NCI-H2171 (cell line): ENCODE data around the gene ALK.

Experiments
- DNase-seq: peaks from one replicate; lab custom pipeline; 2025; lab: John Stamatoyannopoulos, UW

Gene ALK

GRCh38 chr2:29902356-29902755 lies 19.0 kb downstream of the ALK start:
- DNase-seq, result no peak

DNA sequence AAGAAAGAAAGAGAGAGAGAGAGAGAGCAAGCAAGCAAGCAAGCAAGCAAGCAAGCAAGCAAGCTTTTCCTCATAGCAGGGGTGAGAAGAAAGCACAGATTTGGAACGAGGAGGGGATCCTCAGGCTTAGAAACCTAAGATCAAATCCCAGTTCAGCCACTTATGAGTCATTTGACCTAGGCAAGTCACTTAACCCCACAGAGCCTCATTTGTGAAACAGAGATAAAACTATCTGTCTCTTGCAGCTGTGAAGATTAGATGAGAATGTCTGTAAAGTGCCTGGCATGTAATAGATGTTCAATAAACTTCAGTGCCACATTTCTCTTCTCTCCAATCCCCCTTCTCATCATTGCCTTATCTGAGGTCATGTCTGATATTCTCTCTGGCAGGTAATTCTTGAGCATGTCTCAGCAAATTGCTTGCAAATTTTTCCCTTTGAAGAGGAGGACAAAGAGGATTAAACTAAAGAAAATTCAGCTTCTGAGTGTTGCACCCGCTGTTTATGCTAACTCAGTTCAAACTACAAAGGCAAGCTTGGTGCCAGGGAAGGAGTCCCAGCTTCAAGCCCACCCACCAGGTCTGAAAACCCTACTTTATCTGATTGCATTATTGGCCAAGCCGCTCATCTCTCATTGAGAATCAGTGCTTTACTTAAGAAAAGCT lies 20.3 kb downstream of the ALK start:
- DNase-seq, result no peak

- no peak for DNase-seq
Observed at GRCh38 chr2:29898999-29899398, 22.4 kb downstream of the ALK start.

- no peak for DNase-seq
Observed at GRCh38 chr2:29894822-29895614, 26.4 kb downstream of the ALK start.

DNA sequence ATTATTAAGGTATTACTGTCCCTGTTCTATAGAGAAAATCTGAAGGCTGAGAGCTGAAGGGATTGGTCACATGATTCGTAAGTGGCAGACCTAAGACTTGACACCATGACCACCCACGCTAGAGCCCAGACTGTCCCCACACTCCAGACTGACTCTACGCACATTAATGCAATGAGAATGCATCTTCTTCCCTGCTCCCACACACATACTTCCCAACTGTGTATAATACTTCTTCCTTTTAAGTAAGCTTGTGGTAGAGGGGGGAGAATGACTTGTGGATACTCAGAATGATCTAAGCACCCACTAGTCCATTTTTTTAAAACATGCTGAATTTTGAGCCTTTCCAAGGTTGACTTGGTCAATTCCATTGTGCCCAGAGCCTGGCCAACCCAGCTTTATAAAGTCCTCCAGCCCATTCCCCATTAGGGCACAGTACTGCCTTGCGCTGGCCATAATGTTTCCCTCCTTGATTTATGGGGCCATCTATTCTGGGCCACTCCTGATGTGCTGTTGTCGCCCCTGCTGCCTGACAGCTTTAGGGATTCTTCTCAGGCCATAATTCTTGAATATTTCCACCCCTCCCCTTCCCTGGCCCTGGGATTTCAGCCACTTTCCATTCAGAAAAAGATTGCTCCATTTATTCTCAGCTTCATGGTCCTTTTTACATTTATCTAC lies 28.7 kb downstream of the ALK start:
- no peak for DNase-seq

- DNase-seq, result no peak
Observed at GRCh38 chr2:29881089-29881730, 40.2 kb downstream of the ALK start.

GRCh38 chr2:29880084-29880483 lies 41.3 kb downstream of the ALK start:
- DNase-seq, result no peak

DNA sequence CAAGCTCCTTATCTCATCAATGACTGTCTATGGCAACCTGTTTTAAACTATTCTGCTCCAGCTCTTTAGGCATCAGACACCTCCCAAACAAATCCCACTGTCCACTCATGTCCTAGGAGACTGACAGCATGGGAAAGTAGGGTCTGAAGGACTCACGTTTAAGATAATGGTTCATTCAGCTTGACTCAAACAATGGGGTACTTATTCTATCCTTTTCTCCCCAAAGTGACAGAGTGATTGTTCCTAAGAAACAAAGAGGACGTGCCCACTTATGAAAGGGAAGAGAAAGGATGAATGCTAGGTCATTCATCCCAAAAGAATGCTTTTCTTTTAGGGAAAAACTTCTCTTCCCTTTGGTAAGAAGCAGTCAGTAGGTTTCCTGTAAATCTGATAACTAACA lies 41.9 kb downstream of the ALK start:
- no peak for DNase-seq

GRCh38 chr2:29878898-29879297 lies 42.5 kb downstream of the ALK start:
- DNase-seq, result no peak

- no peak for DNase-seq
Observed at GRCh38 chr2:29876374-29876773, 45.0 kb downstream of the ALK start.

DNA sequence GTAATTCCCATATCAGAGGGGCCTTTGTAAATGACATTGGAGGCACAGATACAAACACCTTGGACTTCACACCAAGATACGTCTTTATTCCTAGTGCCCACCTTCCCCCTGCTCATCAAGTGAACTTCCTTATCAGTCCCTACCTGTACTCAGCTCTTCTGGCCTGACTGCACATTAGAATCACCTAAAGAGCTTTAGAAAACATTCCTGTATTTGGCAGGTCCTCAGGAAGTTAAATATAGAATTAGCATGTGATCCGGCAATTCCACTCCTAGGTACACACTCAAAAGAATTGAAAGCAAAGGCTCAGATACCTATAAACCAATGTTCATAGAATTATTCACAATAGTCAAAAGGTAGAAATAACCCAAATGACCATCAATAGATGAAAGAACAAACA lies 46.6 kb downstream of the ALK start:
- no peak for DNase-seq

- DNase-seq, result no peak
Observed at GRCh38 chr2:29872870-29873269, 48.5 kb downstream of the ALK start.

GRCh38 chr2:29871541-29871940 lies 49.8 kb downstream of the ALK start:
- DNase-seq, result no peak

- no peak for DNase-seq
Observed at GRCh38 chr2:29865512-29865911, 55.9 kb downstream of the ALK start.

- no peak for DNase-seq
Observed at GRCh38 chr2:29864988-29865387, 56.4 kb downstream of the ALK start.

- DNase-seq, result no peak
Observed at GRCh38 chr2:29855924-29856639, 65.3 kb downstream of the ALK start.

DNA sequence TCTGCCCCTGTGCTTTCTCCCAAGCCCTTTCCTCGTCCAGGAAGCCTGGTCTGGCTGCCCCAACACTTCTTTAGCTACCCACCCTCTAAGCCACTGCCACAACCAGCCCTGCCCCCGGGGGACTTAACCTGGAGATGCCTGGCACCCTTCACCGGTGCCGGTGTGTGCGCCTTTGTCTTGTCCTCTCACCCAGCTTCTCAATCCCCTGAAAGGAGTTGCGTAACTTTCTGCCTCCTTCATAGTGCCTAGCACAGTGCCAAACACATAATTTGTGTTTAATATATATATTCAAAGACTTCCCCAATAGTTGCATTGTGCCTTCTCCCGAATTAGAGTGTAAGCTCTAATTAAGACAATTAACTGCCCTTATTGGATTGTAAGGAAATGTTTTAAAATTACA lies 70.6 kb downstream of the ALK start:
- DNase-seq, result no peak

GRCh38 chr2:29848566-29849310 lies 72.6 kb downstream of the ALK start:
- no peak for DNase-seq

- DNase-seq, result no peak
Observed at GRCh38 chr2:29847886-29848285, 73.5 kb downstream of the ALK start.

GRCh38 chr2:29844713-29845326 lies 76.6 kb downstream of the ALK start:
- no peak for DNase-seq
